ENCODE results near the gene SLC41A2.
"Not testable (repeated sequence)": the region's sequence is repeated elsewhere in the genome, so short reads cannot be mapped to it uniquely, and the experiment has no call there.

The SLC41A2 gene

DNA sequence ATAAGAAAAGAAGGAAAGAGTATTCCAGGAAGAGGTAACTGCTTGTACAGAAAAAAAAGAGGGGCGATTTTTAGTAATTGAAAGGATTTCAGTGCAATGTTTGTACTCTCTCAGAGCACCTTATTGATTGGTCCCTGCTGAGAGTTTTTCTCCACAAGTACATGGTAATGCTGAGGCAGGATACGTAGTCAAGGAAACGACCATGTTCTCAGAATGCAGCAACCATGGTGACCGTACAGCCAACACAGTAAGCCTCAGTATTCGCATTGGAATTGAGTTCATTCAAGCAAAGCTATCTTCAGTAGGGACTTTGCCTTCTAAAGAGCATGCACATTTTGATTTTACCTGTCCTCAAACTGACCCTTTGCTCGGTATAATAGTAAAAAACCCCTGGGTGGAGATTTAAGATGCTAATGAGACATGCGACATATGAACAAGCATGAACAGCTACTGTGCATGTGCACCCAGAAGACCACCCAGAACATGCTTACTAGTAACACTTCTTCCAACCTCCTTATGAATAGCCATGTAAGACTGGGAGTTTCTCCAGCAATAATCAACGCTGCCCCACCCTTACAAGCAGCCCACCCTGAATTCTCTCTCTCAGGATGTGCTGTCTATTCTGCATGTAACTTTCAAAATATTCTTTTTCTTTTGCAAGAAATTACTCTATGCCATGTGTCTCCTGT lies 6.2 kb upstream of the SLC41A2 start:
- DNase-seq: no peak

DNA sequence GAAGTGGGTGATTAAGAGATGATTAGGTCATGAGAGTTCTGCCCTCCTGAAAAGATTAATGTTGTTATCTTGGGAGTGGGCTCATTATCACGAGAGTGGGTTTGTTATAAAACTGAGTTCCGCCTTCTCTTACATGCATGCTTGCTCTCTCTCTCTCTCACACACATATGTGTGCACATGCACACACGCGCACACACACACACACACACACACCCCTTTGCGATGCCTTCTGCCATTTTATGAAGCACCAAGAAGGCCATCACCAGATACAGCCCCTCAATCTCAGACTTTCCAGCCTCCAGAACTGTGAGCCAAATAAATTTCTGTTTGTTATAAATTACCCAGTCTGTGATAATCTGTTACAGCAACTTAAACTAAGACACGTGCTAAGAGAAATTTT lies 5.7 kb upstream of the SLC41A2 start:
- no peak for DNase-seq

DNA sequence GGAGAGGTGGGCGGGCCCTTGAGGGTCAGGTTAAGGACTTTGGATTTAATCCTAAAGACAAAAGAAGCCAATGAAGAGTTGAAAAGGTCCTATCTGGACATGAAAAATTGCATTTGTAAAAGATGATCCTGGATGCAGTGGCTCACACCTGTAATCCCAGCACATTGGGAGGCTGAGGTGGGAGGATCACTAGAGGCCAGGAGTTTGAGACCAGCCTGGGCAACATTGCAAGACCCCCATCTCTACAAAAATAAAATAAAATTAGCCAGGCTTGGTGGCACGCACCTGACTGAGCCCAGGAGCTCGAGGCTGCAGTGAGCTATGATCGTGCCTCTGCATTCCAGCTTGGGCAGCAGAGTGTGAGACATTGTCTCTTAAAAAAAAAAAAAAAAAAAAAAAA lies 2.4 kb upstream of the SLC41A2 start:
- DNase-seq: no peak

DNA sequence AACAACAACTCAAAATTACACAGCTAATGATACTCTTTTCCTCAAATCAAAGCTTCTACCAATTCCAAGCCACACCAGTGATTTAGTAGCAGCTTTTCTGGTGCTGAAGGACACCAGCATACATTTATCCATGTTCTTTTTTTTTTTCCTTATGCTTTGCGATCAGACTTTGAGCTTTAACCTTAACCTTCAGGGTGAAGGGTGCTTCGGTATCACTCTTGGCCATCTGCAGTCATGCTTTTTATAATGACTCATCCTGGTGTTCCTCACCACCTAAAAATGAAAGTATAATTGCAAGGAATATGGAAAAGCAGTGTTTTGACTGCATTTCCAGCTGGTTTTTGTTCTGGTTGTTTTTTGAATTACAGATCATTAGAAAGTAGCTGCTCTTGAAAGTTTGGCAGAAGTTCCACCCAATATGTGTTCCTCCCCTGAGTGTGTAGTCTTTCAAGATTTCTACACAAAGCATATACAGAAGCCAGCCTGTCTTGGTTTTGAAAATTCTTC lies 1.3 kb upstream of the SLC41A2 start:
- peak; percentile 49 for DNase-seq

DNA sequence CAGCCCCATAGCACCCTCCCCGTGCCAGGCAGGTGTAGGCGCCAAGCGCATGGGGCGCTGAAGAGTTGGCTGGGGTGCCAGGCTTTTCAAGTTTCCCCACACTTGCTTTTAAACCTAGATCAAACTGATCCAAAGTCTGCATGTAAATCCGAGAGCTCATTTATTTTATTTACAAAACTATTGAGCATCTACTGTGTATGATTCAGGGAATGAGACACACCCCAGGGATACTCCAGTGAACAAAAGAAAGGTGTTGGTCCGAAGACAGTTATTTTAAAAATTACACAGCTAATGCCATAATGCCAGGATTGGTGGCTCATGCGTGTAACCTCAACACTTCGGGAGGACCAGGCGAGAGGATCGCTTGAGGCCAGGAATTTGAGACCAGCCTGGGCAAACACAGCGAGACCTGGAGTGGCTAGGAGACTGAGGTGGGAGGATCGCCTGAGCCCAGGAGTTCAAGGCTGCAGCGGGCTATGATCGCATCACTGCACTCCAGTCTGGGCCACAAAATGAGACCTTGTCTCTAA lies 780 bp upstream of the SLC41A2 start:
- peak; percentile 7 for DNase-seq

DNA sequence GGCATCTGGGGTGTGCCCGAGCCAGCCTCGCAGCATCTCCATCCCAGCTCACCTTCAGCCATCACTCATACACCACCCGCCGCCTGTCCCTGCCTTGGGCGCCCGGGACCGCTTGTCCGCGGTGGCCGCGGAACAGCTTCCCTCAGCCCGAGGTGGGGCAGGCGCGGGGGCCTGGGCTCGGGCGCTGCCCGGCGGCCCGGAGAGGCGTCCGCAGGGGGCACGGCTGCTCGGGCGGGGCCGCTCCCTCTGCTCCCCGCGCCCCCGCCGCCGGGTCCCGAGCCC lies 430 bp downstream of the SLC41A2 start:
- no peak for DNase-seq

DNA sequence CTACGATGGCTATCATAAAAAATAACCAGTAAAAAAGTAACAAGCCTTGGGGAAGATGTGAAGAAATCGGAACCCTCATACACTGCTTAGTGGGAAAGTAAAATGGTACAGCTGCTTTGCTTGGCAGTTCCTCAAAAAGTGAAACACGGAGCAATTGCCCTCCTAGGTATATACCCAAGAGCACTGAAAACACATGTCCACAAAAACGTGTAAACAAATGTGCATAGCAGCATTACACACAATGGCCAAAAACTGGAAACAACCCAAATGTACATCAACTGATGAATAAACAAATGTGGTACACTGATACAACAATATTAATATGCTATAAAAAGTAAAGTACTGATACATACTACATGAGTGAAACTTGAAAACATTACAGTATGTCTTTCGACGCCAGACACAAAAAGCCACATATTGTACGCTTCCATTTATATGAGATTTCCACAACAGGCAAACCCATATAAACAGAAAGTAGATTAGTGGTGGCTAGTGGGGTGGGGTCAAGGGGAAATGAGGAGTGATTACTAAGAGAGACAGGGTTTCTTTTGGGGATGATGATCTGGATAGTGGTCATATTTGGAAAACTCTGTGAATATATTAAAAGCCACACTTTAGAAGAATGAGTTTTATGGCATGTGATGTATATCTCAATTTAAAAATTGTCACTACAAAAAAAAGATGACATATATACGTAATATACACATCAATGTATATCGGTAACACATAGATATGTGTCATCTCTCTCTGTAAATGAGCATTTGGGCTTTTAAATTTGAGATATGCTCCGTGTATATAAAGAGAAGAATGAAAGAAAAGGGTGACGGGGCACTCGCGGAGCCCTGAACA lies 996 bp downstream of the SLC41A2 start:
- DNase-seq: no peak

DNA sequence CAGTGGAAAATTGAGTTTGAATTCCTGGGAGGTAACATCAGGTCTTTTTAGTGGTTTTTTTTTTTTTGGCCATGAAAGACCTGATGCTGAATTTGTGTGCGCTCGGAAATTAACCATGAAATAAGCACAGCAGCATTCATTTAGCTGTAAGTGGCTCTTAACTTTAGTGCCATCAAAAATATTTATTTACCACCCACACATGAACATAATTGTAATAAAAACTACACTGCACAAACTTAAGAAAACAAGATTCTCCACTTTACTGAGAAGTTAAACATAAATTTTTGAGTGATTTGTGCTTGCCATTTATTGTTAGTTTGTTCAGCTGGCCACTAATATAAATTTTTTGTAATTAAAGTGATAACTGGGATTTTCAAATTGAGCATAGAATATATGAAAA lies 2.4 kb downstream of the SLC41A2 start:
- DNase-seq: no peak

DNA sequence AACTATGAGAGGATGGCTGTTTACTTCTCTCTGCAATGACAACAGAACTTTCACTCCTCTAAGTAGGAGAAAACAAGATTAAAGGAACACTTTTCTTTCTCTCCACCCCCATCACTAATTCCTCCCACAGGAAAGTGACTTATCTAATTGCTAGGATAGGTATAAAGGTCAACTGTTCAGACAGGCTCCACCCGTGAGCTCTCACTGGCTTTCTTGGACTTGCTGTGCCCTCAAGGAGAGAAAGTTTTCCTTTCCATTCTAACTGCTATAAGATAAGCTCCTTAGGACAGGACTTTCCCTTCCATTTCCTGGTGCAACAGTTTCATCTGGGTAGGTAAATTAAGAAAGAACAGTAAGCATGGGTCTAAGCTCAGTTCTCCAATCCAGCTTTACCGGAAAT lies 4.8 kb downstream of the SLC41A2 start:
- DNase-seq: no peak

DNA sequence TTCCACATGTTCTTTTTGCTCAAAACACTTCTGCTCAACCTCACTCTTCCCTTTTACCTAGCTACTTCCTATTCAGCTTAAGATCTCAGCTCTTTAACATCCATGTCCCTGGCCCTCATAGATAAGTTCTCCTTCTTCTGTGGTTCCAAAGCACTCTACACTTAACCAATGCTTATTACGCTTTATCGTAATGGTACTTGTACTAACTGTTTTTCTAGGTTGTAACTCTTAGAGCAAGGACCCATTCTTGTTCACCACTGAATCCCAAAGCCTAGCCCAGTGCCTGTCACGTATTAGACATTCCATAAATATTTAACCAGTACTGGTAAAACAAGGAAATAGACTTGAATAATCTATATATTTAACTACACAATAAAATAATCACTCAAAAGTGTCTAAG lies 5.3 kb downstream of the SLC41A2 start:
- DNase-seq: no peak

DNA sequence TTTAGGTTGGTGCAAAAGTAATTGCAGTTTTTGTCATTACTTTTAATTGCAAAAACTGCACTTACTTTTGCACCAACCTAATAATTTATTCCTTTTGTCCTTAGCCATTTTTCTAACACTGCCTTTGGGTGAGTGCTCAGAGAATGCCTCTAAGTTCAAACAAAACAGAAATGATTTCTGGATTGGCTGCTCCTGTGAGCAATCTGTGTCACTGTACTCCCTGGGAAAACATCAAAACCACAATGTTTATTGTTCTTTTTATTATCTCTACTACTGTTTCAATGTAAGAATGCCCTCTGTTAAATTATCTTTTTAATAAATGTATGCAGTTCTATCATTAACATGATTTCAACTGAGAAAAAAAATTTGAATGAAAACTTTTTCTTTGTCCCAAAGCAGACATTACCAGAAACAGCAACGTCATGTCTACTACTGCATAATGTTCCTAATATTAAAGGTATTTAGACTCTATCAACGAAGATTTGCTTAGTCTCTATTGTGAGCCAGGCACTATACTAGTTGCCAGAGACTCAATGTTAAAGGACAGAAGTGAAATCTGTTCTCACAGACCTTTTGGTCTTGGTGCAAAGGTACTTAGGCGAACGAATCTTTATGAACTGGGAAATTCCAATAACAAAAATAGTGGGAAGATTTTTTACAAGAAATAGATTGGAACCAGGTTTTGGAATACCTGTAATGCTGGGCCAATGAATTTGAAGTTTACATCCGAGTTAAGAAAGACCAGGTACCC lies 6.2 kb downstream of the SLC41A2 start:
- peak; percentile 31 for DNase-seq

DNA sequence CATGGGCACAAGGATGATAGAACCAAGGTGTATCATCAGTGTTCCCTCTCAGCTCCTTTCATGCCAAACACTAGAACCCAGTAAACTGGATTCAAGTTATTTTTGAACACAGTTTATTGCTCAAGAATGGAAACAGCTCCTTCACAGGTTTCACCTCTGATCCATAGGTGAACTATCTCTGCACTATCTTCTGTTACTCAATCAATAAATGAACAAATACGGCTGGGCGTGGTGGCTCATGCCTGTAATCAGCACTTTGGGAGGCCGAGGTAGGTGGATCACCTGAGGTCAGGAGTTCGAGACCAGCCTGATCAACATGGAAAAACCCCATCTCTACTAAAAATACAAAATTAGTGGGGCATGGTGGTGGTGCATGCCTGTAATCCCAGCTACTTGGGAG lies 9.4 kb downstream of the SLC41A2 start:
- DNase-seq: not testable (repeated sequence)

DNA sequence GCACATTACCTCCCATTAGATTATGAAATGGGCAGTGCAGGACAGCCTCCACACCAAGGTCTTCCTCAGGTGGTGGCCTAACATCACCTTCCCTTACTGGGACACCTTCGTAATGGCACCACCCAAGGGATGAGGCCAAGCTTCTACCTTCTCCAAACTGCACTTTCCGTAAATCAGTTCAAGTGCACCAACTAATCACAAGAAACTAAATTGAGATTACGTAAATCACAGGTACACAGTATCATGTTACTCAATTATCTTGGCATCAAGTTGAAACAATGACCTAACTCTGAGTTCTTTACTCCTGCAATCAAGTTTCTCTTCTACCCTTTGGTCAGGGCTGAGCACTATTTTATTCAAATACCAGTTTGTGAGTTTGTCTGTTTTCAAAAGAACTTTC lies 13.8 kb downstream of the SLC41A2 start:
- no peak for DNase-seq

DNA sequence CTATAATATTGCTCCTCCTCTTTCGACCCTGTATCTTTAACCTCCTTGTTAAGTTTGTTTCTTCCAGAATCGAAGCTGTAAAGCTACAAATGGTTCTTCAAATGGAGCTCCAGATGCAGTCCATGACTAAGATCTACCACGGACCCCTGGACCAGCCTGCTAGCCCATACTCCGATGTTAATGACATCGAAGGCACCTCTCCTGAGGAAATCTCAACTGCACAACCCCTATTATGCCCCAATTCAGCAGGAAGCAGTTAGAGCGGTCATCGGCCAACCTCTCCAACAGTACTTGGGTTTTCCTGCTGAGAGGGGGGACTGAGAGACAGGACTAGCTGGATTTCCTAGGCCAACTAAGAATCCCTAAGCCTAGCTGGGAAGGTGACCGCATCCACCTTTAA lies 14.7 kb downstream of the SLC41A2 start:
- DNase-seq: not testable (repeated sequence)

DNA sequence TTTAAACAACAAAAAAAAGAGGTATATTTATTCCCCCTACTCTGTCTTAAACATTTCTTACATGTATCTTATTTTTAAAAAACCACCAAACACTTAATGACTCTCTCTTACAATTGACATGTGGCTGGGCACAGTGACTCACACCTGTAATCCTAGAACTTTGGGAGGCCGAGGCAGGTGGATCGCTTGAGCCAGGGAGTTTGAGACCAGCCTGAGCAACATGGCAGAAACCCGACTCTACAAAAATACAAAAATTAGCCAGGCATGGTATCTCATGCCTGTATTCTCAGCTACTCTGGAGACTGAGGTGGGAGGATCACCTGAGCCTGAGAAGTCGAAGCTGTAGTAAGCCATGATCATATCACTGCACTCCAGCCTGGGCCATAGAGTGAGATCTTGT lies 16.0 kb downstream of the SLC41A2 start:
- DNase-seq: no peak

DNA sequence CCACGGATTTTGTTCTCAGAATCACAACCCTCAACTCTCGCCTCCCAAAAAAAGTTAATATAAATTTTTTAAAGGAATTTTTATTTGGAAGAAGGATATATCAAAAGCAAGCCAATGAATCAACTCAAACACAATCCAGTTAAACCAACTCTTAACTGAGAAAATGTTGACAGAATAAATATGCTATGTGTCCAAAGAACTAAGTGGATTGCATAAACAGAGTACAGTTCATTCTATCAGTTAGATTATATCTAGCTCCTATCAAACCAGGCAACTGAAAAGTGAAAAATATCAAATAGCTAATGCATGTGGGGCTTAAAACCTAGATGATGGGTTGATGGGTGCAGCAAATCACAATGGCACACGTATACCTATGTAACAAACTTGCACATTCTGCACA lies 16.6 kb downstream of the SLC41A2 start:
- no peak for DNase-seq

DNA sequence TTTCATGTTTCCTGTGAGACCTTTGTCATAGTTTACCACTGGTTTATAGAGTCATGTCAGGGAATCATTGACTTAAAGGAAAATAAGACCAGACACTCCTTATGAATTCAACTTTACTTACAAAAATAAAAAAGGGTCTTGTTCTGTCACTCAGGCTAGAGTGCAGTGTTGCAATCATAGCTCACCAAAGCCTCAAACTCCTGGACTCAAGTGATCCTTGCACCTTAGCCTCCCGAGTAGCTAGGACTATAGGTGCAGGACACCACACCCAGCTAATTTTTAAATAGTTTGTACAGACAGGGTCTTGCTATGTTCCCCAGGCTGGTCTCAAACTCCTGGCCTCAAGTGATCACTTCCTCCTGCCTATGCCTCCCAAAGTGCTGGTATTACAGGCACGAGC lies 19.0 kb downstream of the SLC41A2 start:
- DNase-seq: no peak

DNA sequence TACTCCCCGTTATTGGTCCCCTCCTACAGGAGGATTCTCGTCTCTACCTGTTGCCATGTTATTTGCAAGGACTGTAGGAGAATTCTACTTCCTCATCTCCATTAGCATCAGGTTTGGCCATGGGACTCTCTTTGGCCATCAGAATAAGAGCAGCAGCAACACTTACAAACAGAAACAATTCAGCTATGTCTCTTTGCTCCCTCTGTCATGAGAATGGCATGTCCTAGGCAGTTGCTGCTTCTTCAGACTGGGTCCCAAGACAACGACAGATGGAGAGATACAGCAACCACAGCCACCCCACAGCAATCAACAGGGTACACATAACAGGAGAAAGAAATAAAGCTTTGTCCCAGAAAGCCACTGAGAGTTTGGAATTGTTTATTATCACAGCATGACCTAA lies 19.7 kb downstream of the SLC41A2 start:
- peak; percentile 29 for DNase-seq

DNA sequence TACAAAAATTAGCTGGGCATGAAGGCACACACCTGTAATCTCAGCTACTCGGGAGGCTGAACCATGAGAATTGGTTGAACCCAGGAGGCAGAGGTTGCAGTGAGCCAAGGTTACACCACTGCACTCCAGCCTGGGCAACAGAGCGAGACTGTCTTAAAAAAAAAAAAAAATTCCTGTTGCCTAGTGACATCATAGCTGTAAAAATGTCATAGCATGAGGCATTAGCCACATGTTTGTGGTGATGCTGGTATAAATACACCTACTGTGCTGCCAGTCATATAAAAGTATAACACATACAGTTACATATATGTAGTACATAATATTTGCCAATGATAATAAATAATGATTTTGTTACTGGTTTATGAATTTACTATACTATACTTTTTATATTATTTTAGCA lies 22.2 kb downstream of the SLC41A2 start:
- no peak for DNase-seq

DNA sequence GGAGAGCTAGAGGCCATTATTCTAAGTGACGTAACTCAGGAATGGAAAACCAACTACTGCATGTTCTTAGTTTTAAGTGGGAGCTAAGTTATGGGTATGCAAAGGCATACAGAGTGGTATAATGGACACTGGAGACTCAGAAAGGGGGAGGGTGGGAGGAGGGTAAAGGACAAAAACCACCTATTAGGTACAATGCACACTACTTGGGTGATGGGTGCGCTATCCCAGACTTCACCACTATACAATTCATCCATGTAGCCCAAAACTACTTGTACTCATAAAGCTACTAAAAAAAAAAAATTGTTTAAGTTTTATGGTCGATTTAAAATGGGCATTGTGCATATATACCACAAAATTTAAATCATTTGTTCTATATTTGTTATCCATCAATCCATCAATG lies 24.3 kb downstream of the SLC41A2 start:
- no peak for DNase-seq

DNA sequence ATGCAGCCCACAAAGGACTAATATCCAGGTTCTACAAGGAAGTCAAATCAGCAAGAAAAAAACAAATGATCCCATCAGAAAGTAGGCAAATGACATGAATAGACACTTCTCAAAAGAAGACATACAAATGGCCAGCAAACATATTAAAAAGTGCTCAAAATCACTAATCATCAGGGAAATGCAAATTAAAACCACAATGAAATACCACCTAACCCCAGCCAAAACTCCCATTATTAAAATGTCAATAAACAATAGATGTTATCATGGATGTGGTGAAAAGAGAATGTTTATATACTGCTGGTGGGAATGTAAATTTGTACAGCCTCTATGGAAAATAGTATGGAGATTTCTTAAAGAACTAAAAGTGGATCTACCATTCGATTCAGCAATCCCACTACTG lies 25.0 kb downstream of the SLC41A2 start:
- DNase-seq: no peak

DNA sequence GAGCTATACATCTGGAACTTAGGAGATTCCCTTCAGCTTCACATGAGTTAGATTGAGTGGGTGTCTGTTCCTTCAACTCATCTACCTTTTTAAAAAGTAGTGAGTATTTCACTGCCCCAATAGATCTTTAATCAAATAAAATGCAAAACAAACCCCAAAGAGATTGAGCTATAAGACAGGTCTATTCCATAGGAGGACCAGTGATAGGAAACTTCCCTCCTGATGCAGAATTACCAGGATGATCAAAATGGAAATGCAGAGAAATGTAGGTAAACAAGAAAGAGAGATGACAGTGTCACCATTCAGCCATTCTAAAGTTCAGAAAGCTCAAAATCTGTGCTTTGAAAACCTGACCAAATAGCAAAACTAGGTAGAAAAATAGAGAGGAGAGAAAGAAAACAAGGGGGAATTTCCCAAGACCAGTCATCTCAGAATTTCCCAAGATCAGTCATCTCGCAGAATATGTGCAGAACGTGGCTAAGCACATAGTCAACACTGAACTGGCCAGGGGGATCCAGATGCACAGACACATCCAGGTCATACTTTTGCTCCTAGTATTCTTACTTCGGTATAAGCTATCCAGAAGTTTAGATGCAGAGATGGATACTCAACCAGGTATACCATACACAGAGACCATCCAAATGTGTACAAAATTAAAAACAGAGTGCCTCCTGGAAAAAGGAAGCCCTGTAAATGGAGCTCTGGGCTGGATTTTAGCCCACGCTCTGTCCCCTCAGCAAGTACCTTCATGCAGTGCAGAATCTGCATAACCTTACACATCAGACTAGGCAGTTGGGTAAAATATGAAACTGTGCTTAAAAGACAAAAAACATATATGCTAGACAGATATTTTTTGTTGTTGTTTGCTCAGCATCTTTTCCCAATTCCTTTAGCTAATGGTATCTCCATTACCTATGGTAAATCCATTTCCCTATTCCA lies 27.4 kb downstream of the SLC41A2 start:
- DNase-seq: peak; percentile 25

Data from fibroblast of skin of scalp (primary cell).